Activated naive CD8-positive, alpha-beta T cell (primary cell): ENCODE data around the gene RNASE1.
"Not testable (repeated sequence)": the region's sequence is repeated elsewhere in the genome, so short reads cannot be mapped to it uniquely, and the experiment has no call there.

Source experiments
- H3K27ac Mint-ChIP-seq: one replicate; pipeline ENCODE4 v1.8.0; 2021; ENCODE audit warnings: mixed read lengths
- H3K27me3 Mint-ChIP-seq: one replicate; pipeline ENCODE4 v1.8.0; 2021; ENCODE audit warnings: mixed read lengths
- H3K36me3 Mint-ChIP-seq: one replicate; pipeline ENCODE4 v1.8.0; 2021; ENCODE audit warnings: mixed read lengths
- H3K4me1 Mint-ChIP-seq: one replicate; pipeline ENCODE4 v1.8.0; 2021; ENCODE audit warnings: low read depth, mixed read lengths
- H3K4me3 Mint-ChIP-seq: one replicate; pipeline ENCODE4 v1.8.0; 2021; ENCODE audit warnings: mild to moderate bottlenecking, mixed read lengths
- H3K9me3 Mint-ChIP-seq: one replicate; pipeline ENCODE4 v1.8.0; 2021; ENCODE audit warnings: low read depth, mixed read lengths

RNASE1 gene

DNA sequence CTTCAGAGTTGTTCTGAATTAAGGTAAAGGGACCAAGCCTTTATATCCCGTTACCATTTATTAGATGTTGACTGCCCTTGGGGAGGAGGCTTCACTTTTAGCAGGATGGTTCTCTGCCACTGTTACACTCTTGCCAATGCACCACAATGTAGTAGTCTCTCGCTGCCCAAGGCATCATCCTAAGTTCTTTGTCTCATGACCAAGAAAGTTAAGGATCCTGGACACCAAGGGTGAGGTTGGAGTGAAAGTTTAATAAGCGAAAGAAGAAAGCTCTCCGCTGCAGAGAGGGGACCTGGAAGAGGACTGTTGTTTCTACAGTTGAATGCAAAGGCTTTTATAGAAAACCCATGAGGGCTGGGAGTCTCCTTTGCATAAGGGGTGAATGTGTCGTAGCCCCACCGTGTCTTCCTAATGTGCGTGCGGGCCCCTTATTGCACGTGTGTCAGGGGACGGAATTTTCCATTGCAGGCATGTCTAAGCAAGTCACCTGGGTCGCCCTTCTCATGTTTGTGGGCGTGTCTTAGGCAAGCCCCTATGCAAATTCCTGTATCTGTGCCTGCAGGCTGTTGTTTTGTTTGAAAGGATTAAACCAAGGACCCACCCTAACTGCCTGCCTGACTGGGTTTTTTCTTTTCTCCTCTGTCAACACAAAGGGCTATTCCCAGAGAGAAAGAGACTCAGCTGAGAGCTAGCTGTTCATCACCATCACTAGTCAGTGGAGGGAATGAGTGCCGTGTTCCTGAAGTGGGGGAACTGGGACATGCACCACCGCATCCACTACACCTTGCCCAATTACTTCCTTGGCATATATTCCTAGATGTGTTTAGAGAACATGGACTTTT is 17.6 kb upstream of the RNASE1 start:
- Mint-ChIP-seq H3K4me3 (no peak overlapping the region), H3K36me3 (peaks cover 3% of the 10 kb centered on the region), H3K27ac (no peak overlapping the region), H3K4me1 (no peaks in the 10 kb centered on the region), H3K9me3 (no peaks in the 10 kb centered on the region), H3K27me3 (peaks cover 2% of the 10 kb centered on the region)

DNA sequence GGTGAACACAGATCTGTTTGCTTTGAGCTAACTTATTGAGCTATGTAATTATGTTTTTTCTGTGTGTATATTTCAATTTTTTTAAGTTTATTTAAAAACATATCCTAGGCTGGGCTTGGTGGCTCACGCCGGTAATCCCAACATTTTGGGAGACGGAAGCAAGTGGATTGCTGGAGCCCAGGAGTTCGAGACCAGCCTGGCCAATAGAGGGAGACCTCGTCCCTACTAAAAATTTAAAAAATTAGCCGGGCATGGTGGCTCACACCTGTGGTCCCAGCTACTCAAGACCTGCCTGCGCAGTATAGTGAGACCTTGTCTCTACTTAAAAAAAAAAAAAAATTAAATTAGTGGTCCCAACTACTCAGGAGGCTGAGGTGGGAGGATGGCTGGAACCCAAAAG is 16.2 kb upstream of the RNASE1 start:
- Mint-ChIP-seq H3K9me3 (no peaks in the 10 kb centered on the region), H3K4me3 (no peak overlapping the region), H3K27me3 (peaks cover 2% of the 10 kb centered on the region), H3K27ac (no peak overlapping the region), H3K4me1 (no peaks in the 10 kb centered on the region), H3K36me3 (peaks cover 3% of the 10 kb centered on the region)

DNA sequence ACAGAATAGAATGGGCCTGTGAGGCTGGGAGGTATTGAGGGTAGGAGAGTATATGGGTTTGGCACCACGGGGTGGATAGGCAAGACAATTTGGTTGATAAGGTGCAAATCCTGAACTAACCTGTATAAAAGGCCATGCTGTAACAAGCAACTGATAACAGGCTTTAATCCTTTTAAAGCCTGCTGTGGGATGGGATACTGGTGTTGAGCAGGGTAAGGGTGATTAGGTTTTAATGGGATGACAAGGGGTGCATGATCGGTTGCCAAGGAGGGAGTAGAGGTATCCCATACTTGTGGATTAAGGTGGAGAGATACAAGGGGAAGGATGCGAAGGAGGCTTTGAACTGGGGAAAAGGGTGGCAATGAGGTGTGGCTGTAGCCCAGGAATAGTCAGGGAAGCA is 13.3 kb upstream of the RNASE1 start:
- not testable (repeated sequence) for H3K4me3 Mint-ChIP-seq, H3K9me3 Mint-ChIP-seq, H3K27ac Mint-ChIP-seq

DNA sequence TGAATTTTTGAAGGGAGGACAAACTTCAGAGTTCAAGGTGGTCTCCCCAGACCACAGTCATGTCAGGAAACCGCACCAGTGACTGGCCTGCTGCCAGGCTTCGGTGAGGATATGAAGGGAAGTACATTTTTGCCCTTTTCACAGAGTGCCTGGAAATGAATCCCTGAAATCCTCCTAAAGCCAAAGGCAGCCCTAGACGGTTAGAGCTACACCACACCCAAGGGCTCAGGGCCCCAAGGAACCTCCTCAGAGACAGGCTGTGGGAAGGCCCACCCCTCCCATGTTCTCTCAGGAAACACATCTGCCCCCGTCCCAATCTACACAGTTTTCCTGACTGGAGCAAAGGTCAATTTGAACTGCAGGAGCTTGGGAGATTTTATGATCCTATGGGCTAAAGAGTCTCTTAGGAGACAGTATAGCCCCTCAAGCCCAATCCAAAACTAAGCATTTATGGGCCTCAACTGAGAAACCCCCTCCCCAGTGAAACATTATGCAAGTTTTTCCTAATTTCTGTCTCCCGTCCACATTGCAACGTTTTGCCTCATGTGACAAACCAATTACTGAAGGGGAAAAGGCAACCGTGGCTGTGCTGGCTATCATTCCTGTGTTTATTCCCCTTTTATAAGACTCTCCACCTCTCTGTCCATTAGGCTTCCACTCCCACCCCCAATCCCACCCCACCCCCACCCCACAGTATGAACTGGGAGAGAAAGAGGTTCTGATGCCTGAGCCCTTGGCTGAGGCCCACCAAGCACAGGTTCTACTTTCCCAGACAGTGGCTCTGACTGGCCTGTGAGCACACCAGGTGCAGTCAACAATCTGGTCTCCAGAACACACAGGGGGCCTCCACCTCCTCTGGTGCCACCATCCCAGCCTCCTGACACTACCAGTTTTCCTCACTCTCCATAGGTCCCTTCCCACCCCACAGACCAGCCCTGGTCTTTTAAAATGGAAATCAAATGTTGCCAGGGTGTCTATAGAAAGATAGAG is 9.6 kb upstream of the RNASE1 start:
- no peaks in the 10 kb centered on the region for H3K36me3 Mint-ChIP-seq
- H3K4me1 Mint-ChIP-seq: no peaks in the 10 kb centered on the region
- H3K4me3 Mint-ChIP-seq: no peak overlapping the region
- peaks cover 3% of the 10 kb centered on the region for H3K27me3 Mint-ChIP-seq
- H3K27ac Mint-ChIP-seq: no peak overlapping the region
- H3K9me3 Mint-ChIP-seq: no peaks in the 10 kb centered on the region

More for the DNA sequence above, 13.3 kb upstream of the RNASE1 start:
- not testable (repeated sequence) for H3K27me3 Mint-ChIP-seq, H3K4me1 Mint-ChIP-seq, H3K36me3 Mint-ChIP-seq

- Mint-ChIP-seq H3K4me1 (no peaks in the 10 kb centered on the region), H3K36me3 (no peaks in the 10 kb centered on the region), H3K27ac (no peak overlapping the region)
Observed at GRCh38 chr14:20809917-20810316, 7.3 kb upstream of the RNASE1 start.

DNA sequence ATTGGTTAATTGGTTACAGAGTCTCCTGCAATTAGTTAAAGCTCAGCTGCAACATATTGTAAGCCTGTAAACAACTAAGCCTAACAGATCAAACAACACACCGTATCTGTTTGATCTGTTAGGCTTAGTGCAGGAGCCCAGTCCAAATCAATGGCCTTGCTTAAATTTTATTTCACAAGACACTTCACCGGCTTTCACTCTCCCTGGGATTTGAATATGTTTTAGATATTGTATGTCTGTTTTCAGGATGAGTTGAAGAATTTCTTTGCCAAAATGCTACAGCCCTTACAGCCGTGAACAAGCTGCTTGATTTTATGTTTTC is 5.5 kb upstream of the RNASE1 start:
- H3K4me3 Mint-ChIP-seq: no peak overlapping the region
- H3K4me1 Mint-ChIP-seq: no peaks in the 10 kb centered on the region
- no peaks in the 10 kb centered on the region for H3K9me3 Mint-ChIP-seq
- H3K36me3 Mint-ChIP-seq: no peaks in the 10 kb centered on the region
- H3K27me3 Mint-ChIP-seq: peaks cover 4% of the 10 kb centered on the region
- H3K27ac Mint-ChIP-seq: no peak overlapping the region

More at GRCh38 chr14:20809917-20810316, 7.3 kb upstream of the RNASE1 start:
- H3K4me3 Mint-ChIP-seq: no peak overlapping the region
- no peaks in the 10 kb centered on the region for H3K9me3 Mint-ChIP-seq
- H3K27me3 Mint-ChIP-seq: peaks cover 4% of the 10 kb centered on the region

DNA sequence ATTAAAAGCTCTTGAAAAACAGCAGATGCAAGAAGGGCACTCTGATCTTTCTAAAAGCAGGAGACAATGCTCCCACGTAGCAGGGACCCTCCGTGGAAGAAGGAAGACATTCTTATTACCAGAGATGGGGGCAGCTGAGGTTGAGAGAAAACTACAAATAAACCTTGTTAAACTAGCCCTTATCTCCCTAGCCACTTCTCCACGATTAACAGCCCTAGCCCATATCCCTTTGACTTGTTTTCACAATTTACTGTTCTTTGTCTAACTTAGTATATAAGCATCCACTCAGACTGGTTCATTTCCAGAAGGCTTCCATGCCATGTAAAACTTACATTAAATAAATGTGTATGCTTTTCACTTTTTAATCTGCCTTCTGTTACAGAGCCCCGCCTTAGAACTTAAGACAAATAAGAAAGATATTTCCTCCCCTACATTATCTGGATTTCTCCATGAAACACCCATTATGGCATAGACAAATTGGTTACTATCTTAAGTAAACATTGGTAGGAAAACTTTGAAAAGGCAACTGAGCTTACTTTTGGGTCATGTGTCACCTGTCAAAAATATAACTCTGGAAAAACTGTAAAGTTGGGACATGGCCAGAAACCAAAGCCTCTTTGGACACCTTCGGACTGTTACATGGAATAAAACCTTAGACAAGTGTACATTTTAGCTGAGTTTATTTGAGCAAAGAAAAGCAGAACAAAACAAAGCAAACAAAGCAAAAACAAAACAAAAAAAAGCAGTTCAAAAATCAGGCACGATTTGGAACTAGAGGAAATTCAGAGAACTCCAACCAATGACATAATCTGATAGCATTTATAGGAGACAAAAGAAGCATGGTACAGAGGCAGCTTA is 4.9 kb upstream of the RNASE1 start:
- Mint-ChIP-seq H3K36me3 (no peaks in the 10 kb centered on the region), H3K27ac (no peak overlapping the region)

DNA sequence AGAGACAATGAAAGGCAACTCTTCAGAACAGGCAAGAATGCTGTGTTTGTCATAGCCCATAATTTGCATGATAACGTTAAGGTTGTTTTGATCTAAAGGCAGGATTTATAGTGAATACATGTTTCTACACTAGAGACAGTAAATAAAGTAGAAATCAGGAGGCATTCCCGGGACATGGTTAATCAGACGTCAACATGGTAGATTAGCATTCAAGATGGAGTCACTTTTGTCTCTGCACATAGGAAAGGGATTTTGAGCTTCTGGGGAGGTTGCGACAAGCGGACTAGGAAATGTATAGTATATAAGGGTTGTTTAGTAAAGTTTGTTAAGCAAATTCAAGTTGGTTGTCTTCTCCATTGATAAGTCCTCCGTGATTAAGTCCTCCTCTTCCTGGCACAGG is 2.8 kb upstream of the RNASE1 start:
- no peaks in the 10 kb centered on the region for H3K4me1 Mint-ChIP-seq
- no peak overlapping the region for H3K4me3 Mint-ChIP-seq
- H3K9me3 Mint-ChIP-seq: no peaks in the 10 kb centered on the region
- H3K36me3 Mint-ChIP-seq: no peaks in the 10 kb centered on the region
- H3K27me3 Mint-ChIP-seq: peaks cover 8% of the 10 kb centered on the region
- no peak overlapping the region for H3K27ac Mint-ChIP-seq

More for the DNA sequence above, 4.9 kb upstream of the RNASE1 start:
- H3K4me3 Mint-ChIP-seq: no peak overlapping the region
- H3K4me1 Mint-ChIP-seq: no peaks in the 10 kb centered on the region
- H3K27me3 Mint-ChIP-seq: peaks cover 4% of the 10 kb centered on the region
- no peaks in the 10 kb centered on the region for H3K9me3 Mint-ChIP-seq

GRCh38 chr14:20803223-20803622 is 579 bp upstream of the RNASE1 start:
- no peak overlapping the region for H3K27ac Mint-ChIP-seq
- no peaks in the 10 kb centered on the region for H3K36me3 Mint-ChIP-seq
- no peak overlapping the region for H3K4me3 Mint-ChIP-seq

DNA sequence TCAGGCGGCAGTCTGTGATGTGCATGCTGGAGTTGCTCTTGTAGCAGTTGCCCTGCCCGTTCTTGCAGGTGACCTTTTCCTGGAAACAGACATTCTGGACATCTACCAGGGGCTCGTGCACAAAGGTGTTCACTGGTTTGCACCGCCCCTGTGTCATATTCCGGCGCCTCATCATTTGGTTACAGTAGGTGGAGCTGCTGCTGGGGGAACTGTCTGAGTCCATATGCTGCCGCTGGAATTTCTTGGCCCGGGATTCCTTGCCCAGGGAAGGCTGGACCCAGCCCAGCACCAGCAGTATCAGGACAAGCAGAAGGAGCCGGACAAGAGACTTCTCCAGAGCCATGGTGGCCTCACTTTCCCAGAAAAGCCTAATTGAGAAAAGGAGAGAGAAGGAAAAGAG is 918 bp downstream of the RNASE1 start:
- Mint-ChIP-seq H3K36me3 (no peaks in the 10 kb centered on the region), H3K27ac (no peak overlapping the region), H3K27me3 (peaks cover 5% of the 10 kb centered on the region), H3K4me1 (peaks cover 1% of the 10 kb centered on the region), H3K4me3 (no peak overlapping the region), H3K9me3 (no peaks in the 10 kb centered on the region)

More at GRCh38 chr14:20803223-20803622, 579 bp upstream of the RNASE1 start:
- H3K4me1 Mint-ChIP-seq: peaks cover 1% of the 10 kb centered on the region
- H3K9me3 Mint-ChIP-seq: no peaks in the 10 kb centered on the region
- peaks cover 5% of the 10 kb centered on the region for H3K27me3 Mint-ChIP-seq

- H3K4me3 Mint-ChIP-seq: no peak overlapping the region
- no peak overlapping the region for H3K27ac Mint-ChIP-seq
Observed at GRCh38 chr14:20799892-20800544, 2.6 kb downstream of the RNASE1 start.

DNA sequence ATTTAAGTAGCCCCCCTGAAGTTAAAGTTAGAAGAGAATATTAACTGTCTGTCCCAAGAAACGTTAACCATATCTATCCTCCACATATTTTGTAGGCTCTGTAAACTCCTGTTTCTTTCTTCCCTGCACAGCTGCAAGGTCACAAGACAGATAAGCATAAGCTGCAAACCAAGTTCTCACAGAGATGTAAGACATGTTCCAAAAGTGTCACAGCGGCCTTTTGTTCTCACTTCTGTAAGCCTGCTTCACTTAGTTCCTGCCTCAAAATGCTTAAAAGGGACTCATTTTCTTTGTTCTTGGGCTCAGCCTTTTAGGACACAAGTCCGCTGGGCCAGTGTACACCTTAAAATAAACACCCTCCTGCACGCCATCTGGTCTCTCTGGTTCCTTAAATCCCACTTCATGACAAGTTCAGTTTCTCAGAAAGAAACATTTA is 3.2 kb downstream of the RNASE1 start:
- H3K27me3 Mint-ChIP-seq: peaks cover 4% of the 10 kb centered on the region
- no peaks in the 10 kb centered on the region for H3K36me3 Mint-ChIP-seq
- H3K4me3 Mint-ChIP-seq: no peak overlapping the region
- no peaks in the 10 kb centered on the region for H3K9me3 Mint-ChIP-seq
- H3K27ac Mint-ChIP-seq: no peak overlapping the region
- peaks cover 1% of the 10 kb centered on the region for H3K4me1 Mint-ChIP-seq

More at GRCh38 chr14:20799892-20800544, 2.6 kb downstream of the RNASE1 start:
- H3K4me1 Mint-ChIP-seq: peaks cover 1% of the 10 kb centered on the region
- H3K27me3 Mint-ChIP-seq: peaks cover 4% of the 10 kb centered on the region
- no peaks in the 10 kb centered on the region for H3K36me3 Mint-ChIP-seq
- no peaks in the 10 kb centered on the region for H3K9me3 Mint-ChIP-seq

- H3K27ac Mint-ChIP-seq: no peak overlapping the region
- H3K9me3 Mint-ChIP-seq: no peaks in the 10 kb centered on the region
Observed at GRCh38 chr14:20798932-20799331, 3.7 kb downstream of the RNASE1 start.

DNA sequence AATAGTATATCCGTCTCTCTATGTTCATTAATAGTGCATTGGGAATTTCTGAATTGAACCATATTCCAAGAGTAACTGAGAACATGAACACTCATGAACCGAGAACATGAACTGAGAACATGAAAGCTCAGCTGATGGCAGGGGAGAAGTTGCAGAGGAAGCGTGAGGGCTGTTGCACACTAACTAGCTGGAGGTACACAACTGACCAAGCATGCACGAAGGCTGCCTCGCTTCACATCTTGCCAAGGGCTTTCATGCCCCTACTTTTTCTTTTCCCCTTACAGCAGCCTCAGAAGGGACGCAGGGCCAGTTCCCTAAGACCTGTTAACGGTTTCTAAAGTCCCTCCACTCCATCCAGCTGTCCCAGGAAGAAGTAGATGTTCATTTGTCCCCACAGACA is 4.3 kb downstream of the RNASE1 start:
- Mint-ChIP-seq H3K27ac (no peak overlapping the region), H3K4me3 (no peak overlapping the region), H3K36me3 (no peaks in the 10 kb centered on the region), H3K27me3 (peaks cover 4% of the 10 kb centered on the region), H3K4me1 (peaks cover 1% of the 10 kb centered on the region), H3K9me3 (no peaks in the 10 kb centered on the region)

More at GRCh38 chr14:20798932-20799331, 3.7 kb downstream of the RNASE1 start:
- no peaks in the 10 kb centered on the region for H3K36me3 Mint-ChIP-seq
- H3K4me3 Mint-ChIP-seq: no peak overlapping the region
- peaks cover 4% of the 10 kb centered on the region for H3K27me3 Mint-ChIP-seq
- H3K4me1 Mint-ChIP-seq: peaks cover 1% of the 10 kb centered on the region
